ENCODE data around the gene UBIAD1.

Gene UBIAD1

DNA sequence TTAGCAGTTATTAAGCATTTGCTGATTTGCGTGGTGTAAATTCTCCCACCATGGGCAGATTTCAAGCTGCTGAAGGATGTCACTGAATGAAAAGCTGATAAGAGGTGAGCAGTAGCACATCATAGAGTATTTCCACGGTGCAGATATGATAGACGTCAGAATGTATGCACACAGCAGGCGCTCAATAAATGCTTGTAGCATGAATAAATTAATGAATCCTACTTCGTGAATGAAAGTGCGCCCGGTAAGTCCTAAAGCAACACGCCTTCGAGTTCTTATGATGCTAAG is 510 bp upstream of the UBIAD1 start:
- TF ChIP-seq, protein P1, sequence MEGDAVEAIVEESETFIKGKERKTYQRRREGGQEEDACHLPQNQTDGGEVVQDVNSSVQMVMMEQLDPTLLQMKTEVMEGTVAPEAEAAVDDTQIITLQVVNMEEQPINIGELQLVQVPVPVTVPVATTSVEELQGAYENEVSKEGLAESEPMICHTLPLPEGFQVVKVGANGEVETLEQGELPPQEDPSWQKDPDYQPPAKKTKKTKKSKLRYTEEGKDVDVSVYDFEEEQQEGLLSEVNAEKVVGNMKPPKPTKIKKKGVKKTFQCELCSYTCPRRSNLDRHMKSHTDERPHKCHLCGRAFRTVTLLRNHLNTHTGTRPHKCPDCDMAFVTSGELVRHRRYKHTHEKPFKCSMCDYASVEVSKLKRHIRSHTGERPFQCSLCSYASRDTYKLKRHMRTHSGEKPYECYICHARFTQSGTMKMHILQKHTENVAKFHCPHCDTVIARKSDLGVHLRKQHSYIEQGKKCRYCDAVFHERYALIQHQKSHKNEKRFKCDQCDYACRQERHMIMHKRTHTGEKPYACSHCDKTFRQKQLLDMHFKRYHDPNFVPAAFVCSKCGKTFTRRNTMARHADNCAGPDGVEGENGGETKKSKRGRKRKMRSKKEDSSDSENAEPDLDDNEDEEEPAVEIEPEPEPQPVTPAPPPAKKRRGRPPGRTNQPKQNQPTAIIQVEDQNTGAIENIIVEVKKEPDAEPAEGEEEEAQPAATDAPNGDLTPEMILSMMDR (IDR thresholded peaks at IDR 0.05): no peak; the same call in 1 of the 2 replicates

DNA sequence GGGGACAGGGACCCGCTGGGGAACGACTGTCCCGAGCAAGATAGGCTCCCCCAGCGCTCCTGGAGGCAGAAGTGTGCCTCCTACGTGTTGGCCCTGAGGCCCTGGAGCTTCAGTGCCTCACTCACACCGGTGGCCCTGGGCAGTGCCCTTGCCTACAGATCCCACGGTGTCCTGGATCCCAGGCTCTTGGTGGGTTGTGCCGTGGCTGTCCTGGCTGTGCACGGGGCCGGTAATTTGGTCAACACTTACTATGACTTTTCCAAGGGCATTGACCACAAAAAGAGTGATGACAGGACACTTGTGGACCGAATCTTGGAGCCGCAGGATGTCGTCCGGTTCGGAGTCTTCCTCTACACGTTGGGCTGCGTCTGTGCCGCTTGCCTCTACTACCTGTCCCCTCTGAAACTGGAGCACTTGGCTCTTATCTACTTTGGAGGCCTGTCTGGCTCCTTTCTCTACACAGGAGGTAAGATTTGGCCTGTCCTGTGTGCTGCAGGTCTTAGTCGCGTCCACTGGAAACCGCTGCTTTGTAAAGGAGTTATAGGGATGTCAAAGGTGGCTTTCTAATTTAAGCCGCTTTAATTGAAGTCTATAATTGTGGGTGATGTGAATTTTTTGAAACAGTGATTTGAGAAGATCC is 717 bp downstream of the UBIAD1 start:
- TF ChIP-seq, protein P1 (IDR thresholded peaks at IDR 0.05): no peak

DNA sequence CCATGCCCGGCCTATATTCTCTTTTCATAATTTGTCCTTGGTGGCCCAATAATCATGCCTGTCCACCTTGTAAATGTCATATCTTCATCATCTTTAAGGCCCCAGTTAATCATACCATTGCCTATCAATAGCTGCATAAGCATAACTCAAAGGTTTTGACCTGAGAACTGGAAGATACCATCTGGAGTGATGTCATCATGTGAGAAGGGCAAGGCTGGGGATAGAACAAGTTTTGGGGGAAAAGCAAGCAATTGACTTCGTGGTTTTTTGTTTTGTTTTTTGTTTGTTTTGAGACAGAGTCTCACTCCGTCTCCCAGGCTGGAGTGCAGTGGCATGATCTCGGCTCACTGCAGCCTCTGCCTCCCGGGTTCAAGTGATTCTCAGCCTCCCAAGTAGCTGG is 6.2 kb downstream of the UBIAD1 start:
- TF ChIP-seq, protein P1 (IDR thresholded peaks at IDR 0.05): no peak

DNA sequence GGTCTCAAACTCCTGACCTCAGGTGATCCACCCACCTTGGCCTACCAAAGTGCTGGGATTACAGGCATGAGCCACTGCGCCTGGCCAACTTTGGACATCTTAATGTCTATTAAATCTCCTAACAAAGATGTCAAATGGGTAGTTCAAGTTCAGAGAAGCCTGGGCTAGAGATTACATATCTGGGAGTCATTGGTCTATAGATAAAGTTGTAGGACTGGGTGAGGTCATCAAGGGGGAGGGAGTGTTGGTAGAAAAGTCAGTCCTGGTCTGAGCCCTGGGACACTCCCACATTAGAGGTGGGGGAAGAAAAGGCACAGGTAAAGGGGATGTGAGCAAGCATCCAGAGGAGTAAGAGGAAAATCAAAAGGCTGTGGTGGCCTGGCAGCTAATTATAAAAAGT is 6.6 kb downstream of the UBIAD1 start:
- TF ChIP-seq, protein P1 (IDR thresholded peaks at IDR 0.05): no peak

DNA sequence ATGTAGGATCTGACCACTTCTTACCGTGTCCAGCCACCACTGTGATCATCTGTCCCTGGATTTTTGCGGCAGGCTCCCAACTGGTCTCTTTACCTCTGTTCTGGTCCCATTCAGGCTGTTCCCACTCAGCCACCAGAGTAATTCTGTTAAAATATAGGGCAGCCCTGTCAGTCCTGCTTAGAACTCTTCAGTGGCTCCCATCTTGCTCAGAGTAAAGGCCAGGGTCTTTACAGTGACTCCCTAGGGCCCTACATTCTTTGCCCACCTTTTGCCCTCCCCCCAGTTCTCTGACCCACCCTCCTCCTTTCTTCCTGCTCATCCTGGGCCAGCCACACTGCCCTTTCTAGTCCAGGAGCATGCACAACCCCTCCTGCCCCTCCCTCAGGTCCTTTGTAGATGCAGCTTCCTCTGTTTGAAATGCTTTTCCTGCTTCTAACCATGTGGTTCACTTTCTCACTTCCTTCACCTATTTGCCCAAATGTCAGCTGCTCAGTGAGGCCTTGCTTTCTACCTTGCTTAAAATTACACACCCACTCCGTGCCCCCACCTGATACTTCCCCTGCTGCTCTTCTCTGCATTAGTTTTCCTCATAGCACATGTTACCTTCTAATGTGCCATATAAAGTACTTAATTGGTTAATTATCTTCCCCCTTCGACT is 7.8 kb downstream of the UBIAD1 start:
- TF ChIP-seq, protein P1 (IDR thresholded peaks at IDR 0.05): no peak

DNA sequence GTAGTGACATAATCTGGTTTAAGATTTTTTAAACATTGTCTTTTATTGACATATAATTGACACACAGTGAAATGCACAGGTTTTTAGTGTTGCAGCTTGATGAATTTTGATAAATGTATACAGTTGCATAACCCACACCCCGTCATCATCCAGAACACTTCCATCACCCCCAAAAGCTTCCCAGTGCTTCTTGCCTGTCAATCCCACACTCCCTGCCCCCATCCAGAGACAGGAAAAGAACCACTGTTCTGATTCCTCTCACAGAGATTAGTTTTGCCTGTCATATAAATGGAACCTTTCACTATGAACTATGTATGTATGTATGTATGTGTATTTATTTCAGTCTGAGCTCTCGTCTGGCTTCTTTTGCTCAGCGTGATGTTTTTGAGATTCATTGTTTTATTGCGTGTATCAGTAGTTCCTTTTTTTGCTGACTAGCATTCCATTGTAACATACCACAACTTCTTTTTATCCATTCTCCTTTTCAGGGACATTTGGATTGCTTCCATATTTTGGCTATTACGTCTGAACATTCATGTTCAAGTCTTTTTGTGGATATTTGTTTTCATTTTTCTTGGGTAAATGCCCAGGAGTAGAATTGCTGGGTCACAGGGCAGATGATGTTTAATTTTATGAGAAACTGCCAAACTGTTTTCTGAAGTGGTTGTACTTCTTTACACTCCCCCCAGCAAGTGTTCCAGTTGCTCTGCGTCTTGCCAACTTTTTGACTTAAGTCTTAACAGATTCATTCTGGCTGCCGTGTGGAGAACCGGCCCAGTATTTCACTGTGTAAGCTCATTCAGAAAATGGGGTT is 8.7 kb downstream of the UBIAD1 start:
- TF ChIP-seq, protein P1 (IDR thresholded peaks at IDR 0.05): no peak

DNA sequence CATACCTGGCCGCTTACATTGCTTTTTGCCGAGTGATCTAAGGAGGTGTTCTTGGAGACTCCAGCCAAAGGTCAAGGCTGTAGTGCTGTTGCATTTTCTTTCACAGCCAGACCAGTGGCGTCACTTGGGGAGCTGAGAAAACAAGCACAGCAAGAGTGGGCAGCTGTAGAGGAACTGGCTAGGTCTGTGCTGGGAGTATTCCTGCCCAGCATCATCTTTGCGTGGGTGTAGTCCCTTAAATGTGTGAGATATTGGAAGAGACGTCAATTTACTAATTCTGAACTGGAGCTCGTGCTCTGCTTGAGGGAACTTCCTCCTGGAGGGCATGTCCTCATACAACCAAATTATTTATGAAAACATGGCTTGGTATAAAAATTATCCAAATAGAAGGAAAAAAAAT is 10.2 kb downstream of the UBIAD1 start:
- TF ChIP-seq, protein P1 (IDR thresholded peaks at IDR 0.05): no peak
